Measurements from ENCODE around the gene TTI1.

DNA sequence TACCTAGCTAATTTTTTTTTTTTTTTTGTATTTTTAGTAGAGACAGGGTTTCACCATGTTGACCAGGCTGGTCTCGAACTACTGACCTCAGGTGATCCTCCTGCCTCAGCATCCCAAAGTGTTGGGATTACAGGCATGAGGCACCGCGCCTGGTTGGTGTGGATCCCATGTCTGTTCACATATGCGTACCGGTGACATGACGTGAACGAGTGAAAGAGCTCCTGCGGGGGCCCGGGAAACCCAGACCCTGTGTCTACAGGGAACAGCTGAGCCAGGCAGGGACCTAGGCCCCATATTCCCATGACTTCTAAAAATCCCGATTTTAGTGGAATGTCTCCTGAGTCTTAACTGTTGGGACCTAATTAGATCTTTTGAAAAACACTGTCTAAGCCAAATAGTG lies 97.2 kb downstream of the TTI1 start:
- TF ChIP-seq PYGO2 (tag; IDR thresholded peaks at IDR 0.05), result no peak
- no peak for TF ChIP-seq ZNF24 (IDR thresholded peaks at IDR 0.05)
- TF ChIP-seq, protein P1, sequence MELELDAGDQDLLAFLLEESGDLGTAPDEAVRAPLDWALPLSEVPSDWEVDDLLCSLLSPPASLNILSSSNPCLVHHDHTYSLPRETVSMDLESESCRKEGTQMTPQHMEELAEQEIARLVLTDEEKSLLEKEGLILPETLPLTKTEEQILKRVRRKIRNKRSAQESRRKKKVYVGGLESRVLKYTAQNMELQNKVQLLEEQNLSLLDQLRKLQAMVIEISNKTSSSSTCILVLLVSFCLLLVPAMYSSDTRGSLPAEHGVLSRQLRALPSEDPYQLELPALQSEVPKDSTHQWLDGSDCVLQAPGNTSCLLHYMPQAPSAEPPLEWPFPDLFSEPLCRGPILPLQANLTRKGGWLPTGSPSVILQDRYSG (tag; conservative IDR thresholded peaks at IDR 0.05; ENCODE audit: low read depth), result no peak
- TF ChIP-seq, protein P2, sequence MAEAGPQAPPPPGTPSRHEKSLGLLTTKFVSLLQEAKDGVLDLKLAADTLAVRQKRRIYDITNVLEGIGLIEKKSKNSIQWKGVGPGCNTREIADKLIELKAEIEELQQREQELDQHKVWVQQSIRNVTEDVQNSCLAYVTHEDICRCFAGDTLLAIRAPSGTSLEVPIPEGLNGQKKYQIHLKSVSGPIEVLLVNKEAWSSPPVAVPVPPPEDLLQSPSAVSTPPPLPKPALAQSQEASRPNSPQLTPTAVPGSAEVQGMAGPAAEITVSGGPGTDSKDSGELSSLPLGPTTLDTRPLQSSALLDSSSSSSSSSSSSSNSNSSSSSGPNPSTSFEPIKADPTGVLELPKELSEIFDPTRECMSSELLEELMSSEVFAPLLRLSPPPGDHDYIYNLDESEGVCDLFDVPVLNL (CRISPR knock-in tag; IDR thresholded peaks at IDR 0.05; ENCODE audit: low read depth), result no peak
- no peak for TF ChIP-seq ZNF274 (IDR thresholded peaks at IDR 0.05; ENCODE audit: borderline replicate concordance, low read depth, low read length)
